ENCODE results near the gene FBXL7.

The FBXL7 gene

DNA sequence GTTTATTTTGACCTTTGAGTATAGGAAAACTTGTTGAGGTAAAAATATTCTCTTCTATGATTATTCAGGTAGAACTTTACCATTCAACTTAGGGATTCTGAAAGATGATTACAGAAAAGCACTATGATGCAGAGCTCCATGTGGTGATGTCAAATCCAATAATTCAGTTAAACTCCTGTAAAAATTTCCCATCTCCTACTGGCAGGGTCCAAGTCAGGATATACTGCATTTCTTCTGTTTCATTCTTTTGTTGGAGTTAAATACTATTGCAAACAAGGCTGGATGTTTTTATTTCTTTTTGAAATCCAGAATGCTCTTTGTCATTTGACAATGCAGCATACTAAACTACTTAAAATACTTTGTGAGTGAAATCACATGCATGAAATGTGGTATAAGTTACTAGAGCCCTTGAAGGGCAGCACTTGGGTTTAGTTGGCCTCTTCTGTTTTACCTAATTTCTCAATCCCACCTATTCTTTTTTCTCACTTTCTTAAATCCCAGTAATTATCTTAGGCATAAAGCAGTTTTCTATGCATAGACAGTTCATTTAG, 204.5 kb downstream of the FBXL7 start:
- Histone ChIP-seq H3K4me3 (replicated peaks; ENCODE audit: low read depth, low read length) (no peak overlapping the region), H3K27me3 (replicated peaks; ENCODE audit: control insufficient read depth, insufficient read depth, low read length) (no peaks in the 10 kb centered on the region), H3K36me3 (ENCODE audit: control insufficient read depth, insufficient read depth, low read length) (no peaks in the 10 kb centered on the region)
- TF ChIP-seq, protein P1, sequence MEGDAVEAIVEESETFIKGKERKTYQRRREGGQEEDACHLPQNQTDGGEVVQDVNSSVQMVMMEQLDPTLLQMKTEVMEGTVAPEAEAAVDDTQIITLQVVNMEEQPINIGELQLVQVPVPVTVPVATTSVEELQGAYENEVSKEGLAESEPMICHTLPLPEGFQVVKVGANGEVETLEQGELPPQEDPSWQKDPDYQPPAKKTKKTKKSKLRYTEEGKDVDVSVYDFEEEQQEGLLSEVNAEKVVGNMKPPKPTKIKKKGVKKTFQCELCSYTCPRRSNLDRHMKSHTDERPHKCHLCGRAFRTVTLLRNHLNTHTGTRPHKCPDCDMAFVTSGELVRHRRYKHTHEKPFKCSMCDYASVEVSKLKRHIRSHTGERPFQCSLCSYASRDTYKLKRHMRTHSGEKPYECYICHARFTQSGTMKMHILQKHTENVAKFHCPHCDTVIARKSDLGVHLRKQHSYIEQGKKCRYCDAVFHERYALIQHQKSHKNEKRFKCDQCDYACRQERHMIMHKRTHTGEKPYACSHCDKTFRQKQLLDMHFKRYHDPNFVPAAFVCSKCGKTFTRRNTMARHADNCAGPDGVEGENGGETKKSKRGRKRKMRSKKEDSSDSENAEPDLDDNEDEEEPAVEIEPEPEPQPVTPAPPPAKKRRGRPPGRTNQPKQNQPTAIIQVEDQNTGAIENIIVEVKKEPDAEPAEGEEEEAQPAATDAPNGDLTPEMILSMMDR (IDR thresholded peaks at IDR 0.05; ENCODE audit: insufficient read depth, low read length, poor library complexity, severe bottlenecking), result no peak
- no peak for DNase-seq (ENCODE audit: extremely low read depth, insufficient read length)

DNA sequence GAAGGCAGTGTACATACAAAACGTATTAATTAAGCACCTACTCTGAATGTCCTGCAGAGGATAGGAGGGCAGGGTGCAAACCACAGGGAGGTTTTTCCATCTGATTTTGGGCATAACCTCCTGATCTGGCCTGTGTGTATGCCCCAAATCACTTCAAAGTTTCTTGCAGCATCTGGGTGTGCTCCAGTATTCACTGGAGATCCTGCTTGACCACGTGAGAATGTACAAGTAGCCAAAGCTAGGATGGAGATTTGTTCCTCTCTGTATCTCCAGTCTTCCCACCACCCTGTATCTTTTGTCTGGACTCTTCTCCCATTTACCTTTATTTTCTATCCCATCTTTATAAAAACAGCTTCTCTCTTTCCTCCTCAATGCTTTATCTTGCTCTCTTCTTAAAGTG, 207.7 kb downstream of the FBXL7 start:
- H3K4me3 ChIP-seq (replicated peaks; ENCODE audit: low read depth, low read length), result no peak overlapping the region
- TF ChIP-seq, protein P1 (IDR thresholded peaks at IDR 0.05; ENCODE audit: insufficient read depth, low read length, poor library complexity, severe bottlenecking), result no peak
- no peaks in the 10 kb centered on the region for H3K27me3 ChIP-seq (replicated peaks; ENCODE audit: control insufficient read depth, insufficient read depth, low read length)
- DNase-seq (ENCODE audit: extremely low read depth, insufficient read length), result no peak
- H3K36me3 ChIP-seq (ENCODE audit: control insufficient read depth, insufficient read depth, low read length), result no peaks in the 10 kb centered on the region

DNA sequence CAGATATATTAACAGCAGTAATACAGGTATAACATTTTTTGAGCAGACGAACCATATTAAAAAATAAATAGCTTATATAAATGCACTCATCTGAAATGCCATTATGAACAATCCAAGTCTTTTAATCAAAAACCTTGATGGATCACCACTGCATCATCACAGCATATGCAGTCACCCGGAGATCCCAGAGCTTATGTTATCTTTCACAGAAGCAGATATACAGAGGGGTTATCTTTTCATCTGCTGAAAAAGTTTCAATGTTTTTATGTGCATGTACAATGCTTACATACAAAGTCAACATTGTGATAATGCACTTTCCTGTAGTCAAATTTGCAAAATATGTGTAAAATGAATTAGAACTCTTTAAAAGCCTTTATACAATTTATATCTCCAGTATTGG, 211.9 kb downstream of the FBXL7 start:
- TF ChIP-seq, protein P1 (IDR thresholded peaks at IDR 0.05; ENCODE audit: insufficient read depth, low read length, poor library complexity, severe bottlenecking), result no peak
- H3K27me3 ChIP-seq (replicated peaks; ENCODE audit: control insufficient read depth, insufficient read depth, low read length), result no peaks in the 10 kb centered on the region
- DNase-seq (ENCODE audit: extremely low read depth, insufficient read length), result no peak
- H3K4me3 ChIP-seq (replicated peaks; ENCODE audit: low read depth, low read length), result no peak overlapping the region
- no peaks in the 10 kb centered on the region for H3K36me3 ChIP-seq (ENCODE audit: control insufficient read depth, insufficient read depth, low read length)

DNA sequence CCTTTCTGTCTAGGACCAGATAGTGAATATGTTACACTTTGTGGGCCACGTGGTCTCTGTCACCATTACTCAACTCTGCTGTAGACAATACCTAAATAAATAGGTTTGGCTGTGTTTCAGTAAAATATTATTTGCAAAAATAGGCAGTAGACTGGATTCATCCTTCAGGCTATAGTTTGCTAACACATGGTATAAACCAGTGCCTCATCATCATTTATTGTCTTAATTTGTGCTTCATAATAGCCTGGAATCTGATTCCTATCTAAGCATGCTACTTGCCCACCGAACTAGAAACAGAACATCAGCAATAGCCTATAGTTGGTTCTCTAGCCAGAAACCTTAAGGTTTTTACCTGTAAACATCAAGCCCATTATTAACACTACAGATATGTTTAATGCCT, 215.6 kb downstream of the FBXL7 start:
- DNase-seq (ENCODE audit: extremely low read depth, insufficient read length), result no peak
- Histone ChIP-seq H3K36me3 (ENCODE audit: control insufficient read depth, insufficient read depth, low read length) (no peaks in the 10 kb centered on the region), H3K4me3 (replicated peaks; ENCODE audit: low read depth, low read length) (no peak overlapping the region), H3K27me3 (replicated peaks; ENCODE audit: control insufficient read depth, insufficient read depth, low read length) (no peaks in the 10 kb centered on the region)
- TF ChIP-seq, protein P1 (IDR thresholded peaks at IDR 0.05; ENCODE audit: insufficient read depth, low read length, poor library complexity, severe bottlenecking), result no peak

DNA sequence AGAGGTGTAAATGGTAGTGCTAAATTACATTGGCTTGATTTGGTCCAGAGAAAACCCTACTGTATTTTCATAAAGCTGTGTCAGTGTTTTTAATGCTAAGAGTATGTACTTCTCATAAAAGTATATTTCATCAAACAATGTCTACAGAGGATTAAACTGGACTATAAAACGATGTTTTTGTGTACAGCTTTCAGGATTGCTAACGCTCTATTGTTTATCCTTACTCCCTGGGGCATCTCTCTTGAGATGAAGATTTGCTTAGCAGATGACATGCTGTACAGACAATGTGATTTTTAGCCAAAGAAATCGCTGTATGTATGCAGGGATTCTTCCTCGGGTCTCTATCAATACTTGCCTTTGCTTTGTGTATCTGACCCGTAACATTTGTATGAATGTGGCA, 216.0 kb downstream of the FBXL7 start:
- no peaks in the 10 kb centered on the region for H3K27me3 ChIP-seq (replicated peaks; ENCODE audit: control insufficient read depth, insufficient read depth, low read length)
- H3K4me3 ChIP-seq (replicated peaks; ENCODE audit: low read depth, low read length), result no peak overlapping the region
- no peaks in the 10 kb centered on the region for H3K36me3 ChIP-seq (ENCODE audit: control insufficient read depth, insufficient read depth, low read length)
- TF ChIP-seq, protein P1 (IDR thresholded peaks at IDR 0.05; ENCODE audit: insufficient read depth, low read length, poor library complexity, severe bottlenecking), result no peak
- DNase-seq (ENCODE audit: extremely low read depth, insufficient read length), result no peak

DNA sequence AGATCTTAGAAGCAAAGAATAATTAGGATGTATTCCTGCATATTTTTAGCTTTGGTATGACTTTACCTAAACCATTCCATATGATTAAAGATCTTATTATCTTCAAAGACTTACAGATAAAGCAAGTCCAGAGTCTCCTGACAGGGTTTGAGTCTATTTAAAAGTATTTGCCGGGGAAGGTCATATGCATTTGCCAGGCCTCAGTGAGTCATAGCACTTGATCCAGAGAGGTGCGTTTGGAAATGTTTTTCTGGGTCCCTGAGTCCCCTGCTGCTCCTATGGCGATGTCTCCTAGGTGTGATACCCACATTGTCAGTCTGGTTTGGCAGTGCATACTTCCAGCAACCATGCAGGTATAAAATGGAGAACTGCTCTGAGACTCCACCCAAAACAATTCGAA, 217.0 kb downstream of the FBXL7 start:
- no peaks in the 10 kb centered on the region for H3K27me3 ChIP-seq (replicated peaks; ENCODE audit: control insufficient read depth, insufficient read depth, low read length)
- no peaks in the 10 kb centered on the region for H3K36me3 ChIP-seq (ENCODE audit: control insufficient read depth, insufficient read depth, low read length)
- DNase-seq (ENCODE audit: extremely low read depth, insufficient read length), result no peak
- H3K4me3 ChIP-seq (replicated peaks; ENCODE audit: low read depth, low read length), result no peak overlapping the region
- TF ChIP-seq, protein P1 (IDR thresholded peaks at IDR 0.05; ENCODE audit: insufficient read depth, low read length, poor library complexity, severe bottlenecking), result no peak
